HL-60 (cell line): ENCODE data around the gene TADA2B.

Experiments
- POLR2AphosphoS5 ChIP-seq: IDR thresholded peaks from 2 replicates; pipeline ENCODE4 v1.6.1; 2012; ENCODE audit warnings: low read depth
- TF ChIP-seq, protein P1 (sequence below): IDR thresholded peaks from one replicate; pipeline ENCODE4 v1.5.1; 2011; ENCODE audit warnings: low read length, control low read depth, inconsistent platforms; ENCODE audit not compliant: insufficient read depth

- TF ChIP-seq, protein P1, sequence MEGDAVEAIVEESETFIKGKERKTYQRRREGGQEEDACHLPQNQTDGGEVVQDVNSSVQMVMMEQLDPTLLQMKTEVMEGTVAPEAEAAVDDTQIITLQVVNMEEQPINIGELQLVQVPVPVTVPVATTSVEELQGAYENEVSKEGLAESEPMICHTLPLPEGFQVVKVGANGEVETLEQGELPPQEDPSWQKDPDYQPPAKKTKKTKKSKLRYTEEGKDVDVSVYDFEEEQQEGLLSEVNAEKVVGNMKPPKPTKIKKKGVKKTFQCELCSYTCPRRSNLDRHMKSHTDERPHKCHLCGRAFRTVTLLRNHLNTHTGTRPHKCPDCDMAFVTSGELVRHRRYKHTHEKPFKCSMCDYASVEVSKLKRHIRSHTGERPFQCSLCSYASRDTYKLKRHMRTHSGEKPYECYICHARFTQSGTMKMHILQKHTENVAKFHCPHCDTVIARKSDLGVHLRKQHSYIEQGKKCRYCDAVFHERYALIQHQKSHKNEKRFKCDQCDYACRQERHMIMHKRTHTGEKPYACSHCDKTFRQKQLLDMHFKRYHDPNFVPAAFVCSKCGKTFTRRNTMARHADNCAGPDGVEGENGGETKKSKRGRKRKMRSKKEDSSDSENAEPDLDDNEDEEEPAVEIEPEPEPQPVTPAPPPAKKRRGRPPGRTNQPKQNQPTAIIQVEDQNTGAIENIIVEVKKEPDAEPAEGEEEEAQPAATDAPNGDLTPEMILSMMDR: no peak
- TF ChIP-seq POLR2AphosphoS5: no peak
These were observed 59.9 kb downstream of the TADA2B start for GRCh38 chr4:7103031-7103606.
